GM21723 (cell line): ENCODE results near the gene SUSD3.

Experiments
- ATAC-seq: cut with Tn5 transposase; IDR thresholded peaks from one replicate; pipeline ENCODE4 v1.9.1; 2021; ENCODE audit warnings: mild to moderate bottlenecking, moderate library complexity; ENCODE audit not compliant: unreplicated experiment

The SUSD3 gene

DNA sequence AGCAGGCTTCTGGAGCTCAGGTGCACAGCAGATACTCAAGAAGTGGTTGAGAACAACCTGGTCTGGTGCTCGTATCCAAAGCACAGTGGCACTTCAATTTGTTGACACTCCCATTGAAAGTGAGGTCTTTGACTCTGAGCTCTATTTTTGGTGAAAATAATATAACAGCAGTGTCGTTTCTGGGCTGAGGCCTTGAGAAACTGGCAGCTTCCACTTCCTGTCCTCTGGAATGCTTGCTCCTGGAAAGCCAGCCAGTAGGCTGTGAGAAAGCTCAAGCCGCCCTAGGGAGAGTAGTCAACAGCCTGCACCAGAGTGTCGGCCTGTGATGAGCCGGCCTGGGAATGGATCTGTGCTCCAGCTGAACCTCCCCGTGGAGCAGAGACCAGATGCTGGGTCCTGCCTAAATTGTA lies 6.8 kb upstream of the SUSD3 start:
- ATAC-seq = no peak

DNA sequence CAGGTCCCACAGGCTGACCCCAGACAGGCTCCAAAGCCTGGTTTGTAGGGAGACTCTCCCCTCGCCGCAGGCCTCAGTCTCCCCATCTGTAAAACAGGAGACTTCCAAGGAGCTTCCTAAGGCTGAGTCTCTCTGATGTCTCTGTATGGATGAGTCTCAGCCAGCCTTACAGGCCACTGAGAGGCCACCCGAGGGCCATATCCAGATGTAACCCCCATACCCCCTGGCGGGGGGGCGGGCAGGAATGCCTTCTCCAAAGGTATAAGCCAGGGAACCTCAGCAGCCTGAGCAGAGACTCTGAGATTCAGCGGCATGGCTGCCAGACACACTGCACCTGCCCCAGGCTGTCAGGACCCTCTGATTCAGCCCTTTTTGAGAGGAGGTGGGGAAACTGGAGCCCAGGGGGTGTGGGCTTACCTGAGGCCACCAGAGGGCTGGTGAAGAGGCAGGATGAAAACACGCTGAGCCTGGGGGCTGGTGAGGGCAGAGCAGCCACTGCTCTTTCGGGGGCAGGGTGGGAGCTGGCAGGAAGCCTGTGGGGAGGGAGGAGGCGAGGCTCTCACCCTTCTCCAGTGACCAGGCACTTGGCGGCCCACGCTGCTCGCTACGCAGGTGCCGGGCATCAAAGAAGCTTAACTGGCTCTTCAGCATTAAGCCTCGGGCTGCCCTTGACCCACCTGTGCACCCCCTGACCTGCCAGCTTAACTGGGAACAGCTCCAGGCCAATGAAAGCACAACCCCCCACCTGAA lies 5.5 kb upstream of the SUSD3 start:
- ATAC-seq = no peak

DNA sequence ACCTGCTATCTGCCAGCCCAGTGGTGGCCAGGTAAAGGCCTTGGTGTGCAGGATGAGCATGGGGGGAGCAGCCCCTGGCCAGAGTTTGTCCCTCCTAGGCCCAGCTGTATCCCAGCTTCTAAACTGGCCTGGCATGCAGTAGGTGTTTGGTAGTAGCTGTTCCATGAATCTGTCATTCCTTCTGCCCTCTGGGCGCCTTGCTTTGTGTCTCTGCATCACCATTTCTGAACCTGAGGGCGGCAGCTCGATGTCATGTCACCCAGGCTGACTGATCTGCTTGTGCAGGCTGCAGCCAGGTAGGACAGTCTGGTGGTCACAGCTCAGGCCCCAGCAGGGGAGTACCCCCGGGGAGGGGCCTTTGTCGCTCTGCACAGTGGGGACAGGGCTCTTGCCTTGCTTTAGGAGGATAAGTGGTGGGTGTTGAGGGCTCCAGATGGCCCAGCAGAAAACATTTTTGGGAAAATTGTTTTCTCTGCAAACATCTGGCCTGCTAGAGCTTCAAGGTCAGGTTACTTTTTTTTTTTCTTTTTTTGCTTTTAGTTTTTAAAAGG lies 4.6 kb upstream of the SUSD3 start:
- no peak for ATAC-seq

DNA sequence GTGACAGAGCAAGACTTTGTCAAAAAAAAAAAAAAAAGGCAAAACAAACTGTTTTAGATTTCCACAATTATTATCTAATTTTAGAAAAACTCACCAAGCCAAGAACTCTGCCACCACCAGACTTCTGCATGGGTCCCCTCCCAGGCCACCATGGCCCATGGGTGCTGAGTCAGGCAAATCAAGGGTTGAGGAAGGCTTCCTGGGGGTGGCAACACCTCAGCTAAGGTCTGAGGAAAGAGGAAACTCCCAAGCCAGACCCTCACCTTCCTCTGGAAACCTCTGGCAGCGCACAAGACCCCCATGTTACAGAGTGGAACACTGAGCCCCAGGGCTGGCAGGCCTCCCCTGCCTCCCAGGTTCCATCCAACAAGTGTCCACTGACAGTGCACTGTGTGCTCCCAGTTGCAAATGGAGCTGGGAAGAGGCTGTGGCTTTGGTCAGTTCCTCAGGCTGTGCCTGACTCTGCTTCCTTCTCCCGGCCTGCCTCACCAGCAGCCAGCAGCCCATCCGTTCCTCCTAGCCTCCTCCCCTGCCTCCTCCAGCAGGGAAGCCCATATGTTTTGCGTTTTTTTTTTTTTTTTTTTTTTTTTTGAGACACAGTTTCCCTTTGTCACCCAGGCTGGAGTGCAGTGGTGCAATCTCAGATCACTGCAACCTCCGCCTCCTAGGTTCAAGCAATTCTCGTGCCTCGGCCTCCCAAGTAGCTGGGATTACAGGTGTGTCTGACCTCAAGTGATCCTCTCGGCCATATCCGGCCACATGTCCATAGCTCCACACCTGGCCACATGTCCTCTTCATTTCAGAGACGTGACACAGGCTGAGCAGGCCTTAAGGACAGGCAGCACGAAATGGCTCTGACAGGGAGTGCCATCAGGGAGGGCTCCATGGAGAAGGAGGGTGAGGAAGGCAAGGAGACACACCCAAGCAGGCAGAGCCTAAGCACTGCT lies 3.5 kb upstream of the SUSD3 start:
- no peak for ATAC-seq

DNA sequence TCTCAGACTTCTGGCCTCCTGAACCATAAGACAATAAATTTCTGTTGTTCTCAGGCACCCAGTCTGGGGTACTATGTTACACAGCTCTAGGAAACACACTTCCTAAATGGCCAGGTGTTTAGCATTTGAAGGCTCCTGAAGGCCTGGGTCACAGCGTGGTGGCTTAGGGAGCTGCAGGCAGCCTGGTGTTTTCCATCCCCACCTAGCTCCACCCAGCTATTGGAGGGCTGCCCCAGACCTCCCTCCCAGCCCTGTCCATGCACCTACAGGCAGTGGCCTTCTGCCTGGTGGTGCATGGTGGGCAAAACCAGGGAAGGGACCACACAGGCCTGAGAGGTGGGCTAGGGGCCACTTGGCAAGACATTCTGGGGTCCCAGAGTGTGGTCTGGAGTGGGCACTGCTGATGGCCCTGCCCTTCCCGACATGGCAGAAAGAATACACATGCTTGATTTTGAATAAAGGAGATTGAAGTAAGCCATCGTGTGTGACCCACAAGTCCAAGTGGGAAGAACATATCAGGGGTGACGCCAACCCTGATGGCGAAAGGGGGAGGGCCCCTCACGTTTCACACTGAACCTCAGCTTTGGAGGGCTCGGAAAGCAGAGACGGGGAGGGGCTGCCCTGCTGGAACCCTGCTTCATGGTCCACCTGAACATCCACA lies 1.3 kb upstream of the SUSD3 start:
- ATAC-seq = no peak

DNA sequence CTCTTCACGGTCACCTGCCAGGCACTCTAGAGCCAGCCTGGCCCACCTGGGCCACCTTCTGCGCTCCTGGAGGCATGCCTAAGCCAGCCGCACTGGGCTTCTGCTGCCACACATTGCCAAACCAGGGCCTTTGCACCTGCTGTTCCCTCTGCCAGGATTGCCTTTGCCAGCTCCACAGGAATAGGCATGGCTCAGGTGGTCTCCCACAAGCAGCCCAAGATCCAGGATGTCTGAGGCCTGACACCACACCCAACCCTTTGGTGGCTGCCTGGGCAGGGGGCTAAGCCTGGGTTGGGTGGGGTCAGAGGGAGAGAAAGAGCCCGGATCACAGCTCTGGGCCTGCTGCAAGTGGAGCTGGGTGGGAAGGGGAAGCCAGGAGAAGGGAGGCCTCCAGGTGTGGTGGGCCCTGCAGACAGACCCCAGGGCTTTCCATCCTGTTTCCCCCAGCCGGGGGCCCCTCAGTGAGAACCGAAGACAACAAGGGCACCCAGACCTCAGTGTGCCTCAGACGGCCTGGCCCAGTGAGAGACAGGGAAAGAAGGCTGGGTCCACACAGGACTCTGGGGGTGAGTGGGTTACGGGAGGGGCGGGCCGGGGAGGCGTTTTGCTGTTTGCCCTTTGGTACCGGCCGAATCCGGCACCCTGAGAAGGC lies 672 bp upstream of the SUSD3 start:
- ATAC-seq = peak; percentile 9

DNA sequence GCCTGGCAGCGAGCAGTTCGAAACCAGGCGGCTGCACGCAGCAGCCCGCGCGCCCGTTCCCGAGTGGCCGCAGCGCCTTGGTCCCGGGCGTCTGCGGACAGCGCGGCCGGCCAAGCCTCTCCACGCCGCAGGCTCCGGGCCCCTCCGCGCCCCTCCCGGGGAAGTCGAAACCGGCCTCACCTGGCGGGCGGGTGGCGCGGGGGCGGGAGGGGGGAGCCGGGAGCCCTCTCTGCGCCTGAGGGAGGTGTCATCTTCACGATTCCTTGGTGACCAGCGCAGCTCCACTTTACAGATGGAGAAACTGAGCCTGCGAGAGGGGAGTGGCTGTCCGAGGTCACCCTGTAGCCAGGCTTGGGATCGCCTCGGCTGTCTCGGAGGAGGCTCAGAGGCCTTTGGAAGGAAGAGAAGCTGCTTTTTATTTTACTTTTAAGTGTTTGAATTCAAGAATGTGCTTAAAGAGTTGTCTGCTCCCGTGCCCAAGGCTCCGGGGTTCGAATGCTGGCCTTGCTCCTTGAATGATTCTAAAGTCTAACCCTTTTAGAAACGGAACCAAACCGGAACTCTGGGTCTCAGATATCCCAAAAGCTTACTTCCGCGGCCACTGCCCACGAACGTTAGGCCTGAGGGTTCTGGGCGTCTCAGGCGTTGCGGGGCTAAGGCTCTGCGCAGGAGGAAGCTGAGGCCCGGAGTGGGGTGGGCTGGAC lies 662 bp downstream of the SUSD3 start:
- ATAC-seq = peak; percentile 30

DNA sequence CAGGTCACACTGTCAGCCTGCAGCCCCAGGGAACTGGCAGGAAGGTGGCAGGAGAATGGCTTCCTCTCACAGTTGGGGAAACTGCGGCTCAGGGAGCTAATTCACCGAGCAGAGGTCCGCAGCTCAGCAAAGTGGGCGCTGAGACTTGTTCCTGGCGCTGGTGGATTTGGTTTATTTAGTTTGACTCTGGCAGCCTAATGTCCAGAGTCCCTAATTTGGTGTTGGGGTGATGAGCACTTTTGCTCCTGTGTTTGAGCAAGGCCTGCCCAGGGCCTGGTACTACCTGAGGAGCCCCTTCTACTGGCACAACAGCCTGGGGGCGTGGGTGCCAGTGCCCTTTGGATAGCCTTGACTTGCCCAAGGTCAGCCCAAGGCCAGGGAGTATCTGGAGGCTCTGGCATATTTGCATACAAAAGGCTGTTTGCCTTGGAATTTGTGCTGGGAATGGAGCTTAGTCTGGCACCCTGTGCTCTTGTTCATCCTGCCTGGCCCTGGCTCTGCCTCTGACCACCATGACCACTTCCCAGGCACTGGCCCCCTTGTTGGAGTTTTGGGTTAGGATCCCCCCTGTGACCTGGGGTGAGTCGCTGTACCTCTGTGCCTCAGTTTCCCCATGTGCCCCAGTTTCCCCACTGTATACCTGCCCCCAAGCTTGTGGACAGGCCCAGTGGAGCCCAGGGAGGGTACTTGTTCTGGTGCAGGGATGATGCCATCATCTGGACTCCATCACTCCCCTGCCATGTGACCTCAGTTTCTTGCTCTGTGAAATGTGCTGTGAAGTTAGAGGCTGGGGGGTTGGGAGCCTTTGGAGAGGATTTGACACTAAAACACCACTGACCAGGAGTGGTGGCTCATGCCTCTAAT lies 1.4 kb downstream of the SUSD3 start:
- no peak for ATAC-seq

DNA sequence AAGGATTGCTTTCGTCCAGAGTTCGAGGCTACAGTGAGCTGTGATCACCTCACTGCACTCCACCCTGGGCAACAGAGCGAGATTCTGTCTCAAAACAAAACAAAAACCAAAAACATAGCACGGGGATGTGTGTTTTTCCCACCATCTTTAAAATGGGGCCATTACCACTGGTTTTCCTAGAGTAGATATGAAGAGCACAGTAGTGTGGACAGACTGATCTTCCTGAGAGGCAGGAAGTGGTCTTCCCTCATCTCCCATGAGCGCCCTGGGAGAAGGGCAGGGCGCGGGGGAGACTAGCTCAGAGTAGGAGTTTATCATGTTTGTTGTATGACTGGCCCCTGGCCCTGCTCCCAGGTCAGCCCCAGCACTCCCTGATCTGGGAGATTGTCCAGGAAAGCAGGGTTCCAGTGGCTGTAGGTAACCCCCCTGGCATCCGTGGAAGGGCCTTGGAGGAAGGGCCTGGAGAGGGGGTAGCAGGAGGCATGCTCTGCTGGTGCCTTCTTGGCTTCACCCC lies 2.3 kb downstream of the SUSD3 start:
- ATAC-seq = no peak

DNA sequence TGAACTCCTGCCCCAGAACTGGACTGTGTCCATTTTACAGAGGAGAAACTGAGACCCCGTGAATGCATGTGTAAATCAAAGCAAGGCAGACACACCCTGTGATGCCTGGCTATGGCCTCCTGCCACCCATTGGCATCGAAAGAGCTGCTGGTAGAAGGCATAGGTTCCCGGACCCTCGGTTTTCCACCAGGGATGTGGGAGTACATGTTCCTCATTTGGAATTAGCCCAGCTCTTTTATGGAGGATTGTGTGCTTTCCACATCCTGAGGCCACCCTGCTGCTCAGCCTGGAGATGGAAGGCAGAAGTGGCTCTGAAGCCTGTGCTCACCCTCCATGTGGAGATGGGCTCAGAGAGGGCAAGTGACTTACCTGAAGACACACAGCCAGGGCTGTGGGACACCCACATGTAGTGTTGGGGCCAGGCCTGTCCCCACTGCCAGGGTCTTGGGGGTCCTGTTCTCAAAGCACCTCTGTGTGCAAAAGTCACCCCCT lies 2.8 kb downstream of the SUSD3 start:
- ATAC-seq = no peak

DNA sequence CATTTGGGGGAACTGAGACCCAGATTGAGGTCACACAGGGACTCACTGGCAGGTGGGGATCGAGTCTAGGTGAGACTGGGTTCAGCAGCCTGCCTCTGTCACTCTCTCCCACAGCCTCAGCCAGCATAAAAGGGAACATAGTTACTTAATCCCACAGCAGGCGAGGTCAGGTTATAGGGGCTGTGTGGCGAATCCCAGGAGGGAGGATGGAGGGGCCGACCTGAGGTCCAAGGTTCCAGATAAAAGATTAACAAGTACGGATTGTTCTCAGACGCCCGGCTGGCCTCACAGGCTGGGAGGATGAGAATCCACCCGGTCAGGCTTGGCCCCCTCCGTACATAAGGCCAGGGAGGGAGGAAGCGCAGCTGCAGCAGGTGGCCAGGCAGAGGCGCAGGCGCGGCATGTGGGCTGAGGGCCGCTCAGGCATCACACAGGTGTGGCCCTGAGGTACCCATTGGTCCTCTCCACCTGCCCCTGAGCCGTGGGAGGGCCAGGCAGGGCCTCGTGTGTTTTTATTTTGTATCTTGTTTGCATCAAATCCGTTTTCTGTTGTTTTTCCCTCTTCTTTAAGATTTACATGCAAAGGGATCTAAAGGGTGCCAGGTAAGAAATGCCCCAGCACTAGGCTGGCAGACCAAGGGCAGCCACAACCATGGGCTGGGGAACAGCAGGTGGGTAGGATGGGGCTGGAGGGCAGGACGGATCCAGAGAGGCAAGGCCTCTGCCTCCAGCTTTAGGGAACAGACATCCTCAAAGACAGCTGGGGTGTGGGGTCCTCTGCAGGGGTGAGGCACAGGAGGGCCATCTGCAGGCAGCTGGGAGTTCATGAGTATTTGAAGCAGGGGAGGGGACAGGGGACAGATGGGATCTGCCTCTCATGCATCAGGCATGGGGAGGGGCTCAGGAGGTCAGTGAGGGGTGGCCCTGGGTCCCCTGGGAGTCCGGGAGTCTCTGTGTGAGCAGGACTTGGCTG lies 3.6 kb downstream of the SUSD3 start:
- ATAC-seq = peak; percentile 46

DNA sequence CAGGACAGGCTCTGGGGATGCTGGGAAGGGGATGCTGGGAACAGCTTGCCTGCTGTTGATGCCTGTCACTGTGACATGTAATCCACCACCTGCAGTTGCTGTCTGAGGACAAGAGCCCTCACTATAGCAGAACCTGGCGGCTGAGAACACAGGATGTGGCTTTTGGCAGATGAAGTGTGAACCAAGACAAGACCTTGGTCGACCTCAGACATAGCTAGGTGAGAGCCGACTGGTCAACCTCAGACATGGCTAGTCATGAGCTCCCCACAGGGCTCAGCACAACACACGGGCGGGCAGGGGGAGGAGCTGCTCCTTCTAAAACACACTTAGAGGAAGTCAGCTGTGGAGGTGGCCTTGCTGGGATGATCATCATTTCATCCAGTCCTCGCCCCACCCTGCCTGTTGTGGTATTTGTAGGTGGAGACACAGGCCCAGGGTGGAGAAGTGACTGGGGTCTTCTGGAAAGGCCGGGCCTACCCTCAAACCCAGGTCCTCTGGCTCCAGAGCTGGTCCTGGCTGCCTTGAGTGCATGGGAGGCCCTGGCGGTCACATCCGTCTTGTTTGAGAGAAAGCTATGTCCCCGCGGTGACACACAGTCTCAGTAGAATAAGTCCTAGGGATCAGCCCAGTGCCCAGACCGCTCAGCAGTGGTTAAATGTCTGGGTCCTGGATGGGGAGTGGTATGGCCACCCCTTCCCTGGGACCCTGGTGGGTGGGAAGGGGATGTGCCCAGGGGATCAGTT lies 6.1 kb downstream of the SUSD3 start:
- ATAC-seq = peak; percentile 85

DNA sequence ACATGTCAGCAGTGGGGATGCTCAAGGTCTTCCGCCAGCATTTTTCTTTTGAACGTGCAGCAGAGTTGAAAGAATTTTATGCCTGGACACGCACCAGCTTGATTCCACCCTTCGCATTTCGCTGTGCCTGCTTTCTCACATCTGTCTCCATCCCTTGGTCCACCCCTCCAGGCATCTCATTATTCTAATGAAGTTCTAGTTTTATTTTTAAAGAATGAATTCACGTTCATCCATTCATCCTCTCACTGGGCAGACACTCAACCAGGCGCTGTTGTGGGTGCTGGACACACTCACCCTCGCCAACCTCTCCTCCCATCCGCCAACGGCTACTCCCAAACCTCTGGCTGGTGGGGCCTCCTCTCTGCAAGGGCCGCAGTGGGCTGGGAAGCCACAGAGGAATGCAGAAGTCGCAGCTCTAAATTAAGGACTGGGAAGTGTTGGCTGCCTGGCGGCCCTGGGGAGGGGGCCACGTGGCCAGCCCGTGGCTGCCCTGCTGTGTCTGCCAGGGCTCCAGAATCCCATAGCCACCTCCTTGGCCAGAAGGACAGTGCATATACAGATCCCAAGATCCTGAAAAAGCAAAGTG lies 6.7 kb downstream of the SUSD3 start:
- ATAC-seq = no peak

DNA sequence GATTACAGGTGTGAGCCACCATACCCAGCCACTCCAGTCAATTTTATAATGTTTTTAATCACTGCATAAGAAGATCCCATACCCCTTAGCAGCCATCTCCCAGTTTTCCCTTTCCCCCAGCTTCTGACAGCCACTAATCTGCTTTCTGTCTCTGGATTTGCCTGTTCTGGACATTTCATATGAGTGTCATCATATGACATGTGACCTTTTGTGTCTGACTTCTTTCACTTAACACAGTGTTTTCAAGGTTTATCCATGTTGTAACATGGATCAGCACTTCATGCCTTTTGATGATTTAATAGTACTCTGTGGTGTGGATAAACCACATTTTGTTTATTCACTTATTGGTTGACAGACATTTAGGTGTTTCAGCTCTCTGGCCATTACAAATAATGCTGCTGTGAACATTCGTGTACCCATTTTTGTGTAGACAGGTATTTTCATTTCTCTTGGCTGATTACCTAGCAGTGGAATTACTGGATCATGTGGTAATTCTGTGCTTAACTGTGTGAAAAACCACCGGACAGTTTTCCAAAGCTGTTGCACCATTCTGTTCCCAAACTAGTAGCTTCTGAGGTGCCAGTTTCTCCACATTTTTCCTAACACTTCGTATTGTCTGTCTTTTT lies 8.6 kb downstream of the SUSD3 start:
- ATAC-seq = no peak

DNA sequence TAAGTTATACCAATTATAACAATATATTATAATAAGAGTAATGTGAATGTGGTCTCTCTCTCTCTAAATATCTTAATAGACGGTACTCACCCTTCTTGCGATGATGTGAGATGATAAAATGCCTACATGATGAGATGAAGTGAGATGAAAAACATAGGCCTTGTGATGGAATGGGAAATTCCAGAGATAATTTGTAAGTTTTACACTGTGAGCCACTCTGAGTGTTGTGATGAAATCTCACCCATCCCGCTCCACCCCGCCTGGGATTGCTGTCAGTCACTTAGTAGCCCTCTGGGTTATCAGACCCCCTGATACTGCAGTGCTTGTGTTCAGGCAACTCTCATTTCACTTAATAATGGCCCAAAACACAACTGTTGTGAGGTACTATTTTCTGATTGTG lies 10.5 kb downstream of the SUSD3 start:
- ATAC-seq = no peak

DNA sequence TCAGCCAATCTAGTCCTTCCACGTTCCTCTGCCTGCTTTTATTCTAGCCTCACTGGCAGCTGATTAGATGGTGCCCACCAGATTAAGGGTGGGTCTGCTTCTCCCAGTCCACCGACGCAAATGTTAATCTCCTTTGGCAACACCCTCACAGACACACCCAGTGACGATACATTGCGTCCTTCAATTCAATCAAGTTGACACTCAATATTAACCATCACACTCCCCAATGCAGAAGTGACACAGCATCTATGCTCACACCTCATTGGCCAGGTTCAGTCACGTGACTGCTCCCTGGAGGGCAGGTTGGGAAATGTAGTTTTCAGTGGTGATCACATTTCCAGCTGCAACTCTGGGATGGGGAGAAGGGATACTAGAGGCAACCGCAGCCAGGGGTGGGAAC lies 13.0 kb downstream of the SUSD3 start:
- no peak for ATAC-seq
